Adrenal gland (tissue), 12 donors: ENCODE data around the gene HES5. TPM values are rescaled to one million over a fixed set of nuclear protein-coding genes. Genes with fewer than 3 reads are reported as not detected.

ENCODE experiments used
- DNase-seq, 7 donors: peaks; one replicate each; pipeline ENCODE4 v3.0.0-alpha.2; 2019 to 2020
- H3K27ac ChIP-seq, 5 donors: fragments of 200-600 bp; sonication (generic) in 4 of 5; 1 replicate in 3 of 5; 2 replicates in 2 of 5; pipeline versions ENCODE4 v1.5.1 to v1.8.0; 2016 to 2020; ENCODE audit warnings: mild to moderate bottlenecking in 1 of 5
- H3K27me3 ChIP-seq: fragments of 200-600 bp; 2 replicates; pipeline ENCODE4 v1.8.0; 2021
- H3K36me3 ChIP-seq, 2 donors: fragments of 200-600 bp; replicated peaks in 1 of 2; 1 replicate in 1 of 2; 2 replicates in 1 of 2; pipeline versions ENCODE4 v1.5.1 to v1.8.0; 2018 to 2022
- H3K4me1 ChIP-seq, 2 donors: fragments of 200-600 bp; replicated peaks in 1 of 2; 1 replicate in 1 of 2; 2 replicates in 1 of 2; pipeline versions ENCODE4 v1.5.1 to v1.8.0; 2018 to 2021
- H3K4me3 ChIP-seq, 4 donors: fragments of 200-600 bp; sonication (generic) in 3 of 4; one replicate each; pipeline ENCODE4 v1.5.1; 2016 to 2018
- H3K9me3 ChIP-seq, 3 donors: fragments of 200-600 bp; sonication (generic) in 1 of 3; replicated peaks in 1 of 3; 1 replicate in 2 of 3; 2 replicates in 1 of 3; pipeline versions ENCODE4 v1.5.1 to v1.8.0; 2016 to 2021
- POLR2A ChIP-seq, 2 donors: fragments of 450-650 bp; IDR thresholded peaks; one replicate each; pipeline ENCODE4 v1.6.1; 2017; ENCODE audit warnings: antibody characterized with exemption in 2 of 2, mild to moderate bottlenecking in 2 of 2, moderate library complexity in 1 of 2
- WGBS, 4 donors: extraction: QIAGEN DNeasy Blood & Tissue Kit in 2 of 4; methylation state at CpG; one replicate each; pipeline versions ENCODE4 v1.1.5 to v1.1.7; 2013 to 2017; 5-methylcytosine and 5-hydroxymethylcytosine counted together
- intact Hi-C, 2 donors: fragments of 100-400 bp; cut with DNase I; formaldehyde crosslinking; loops; one replicate each; pipeline versions ENCODE4 v1.14.1 to v1.15.0; 2022 to 2023
- polyA plus RNA-seq, 3 donors: library from polyadenylated mRNA; stranded (reverse); fragments of 200-250 nt in 2 of 3; fragments of 350-450 nt in 1 of 3; fragmentation: Illumina TruSeq in 1 of 3; extraction: RNeasy Lipid Tissue Mini Kit (QIAGEN cat#74804) in 1 of 3; gene quantifications; one replicate each; pipeline ENCODE4 v1.2.3, GENCODE V29; 2013 to 2014
- total RNA-seq, 9 donors: library from RNA; depleted of rRNA in 4 of 9; stranded (reverse); fragments of >200 nt in 4 of 9; fragments of 120-200 nt in 1 of 9; fragmentation: NEBNext Ultra II Directional in 1 of 9; extraction: Animal tissue kit (Norgen Biotek cat#: 25700) in 1 of 9; gene quantifications; one replicate each; pipeline versions ENCODE4 v1.1.0 to v1.2.4, GENCODE V29; 2013 to 2023
- TF ChIP-seq, protein P1 (sequence below), 6 experiments: fragments of 450-650 bp in 4 of 6; fragments of 200-600 bp in 2 of 6; sonication (generic) in 1 of 6; IDR thresholded peaks; 1 replicate in 5 of 6; 2 replicates in 1 of 6; pipeline versions ENCODE4 v1.5.1 to v1.8.0; 2016 to 2021; ENCODE audit warnings: antibody characterized with exemption in 6 of 6, mild to moderate bottlenecking in 2 of 6, moderate library complexity in 1 of 6
- donor health status: healthy with polysubstance abuse.
- donor health status: Bipolar disorder and iron deficiency.
- donor health status: DM: yes; HTN: yes; CAD: no.
- donor health status: DM: no; HTN: no; CAD: no.
- donor health status: DM: no; HTN: no; CAD: no.
- donor health status: DM: yes; HTN: yes; CAD: no.

The HES5 gene
- total and polyA plus RNA-seq, 12 donors = 0.28 TPM; not detected in 11

DNA sequence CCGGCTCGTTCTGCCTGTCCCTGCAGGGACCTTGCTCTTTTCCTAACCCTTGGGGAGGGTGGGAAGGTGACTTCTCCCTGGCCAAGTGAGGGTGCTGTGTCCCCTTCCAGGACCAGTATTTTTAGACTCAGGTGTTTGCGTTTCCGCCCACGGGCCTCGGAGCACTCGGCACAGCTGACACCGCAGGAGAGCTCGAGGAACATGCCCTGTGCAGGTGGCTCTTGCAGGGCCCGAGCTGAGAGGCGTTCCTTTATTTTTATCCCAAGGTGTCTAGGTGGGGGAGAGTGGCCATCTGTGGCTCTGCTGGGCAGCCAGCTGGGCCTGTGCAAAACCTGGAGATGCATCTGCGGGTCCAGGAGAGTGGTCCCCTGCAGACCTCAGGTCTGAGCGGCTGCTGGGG lies 38.0 kb downstream of the HES5 start:
- TF ChIP-seq POLR2A (IDR thresholded peaks at IDR 0.05) = no peak
- TF ChIP-seq, protein P1, sequence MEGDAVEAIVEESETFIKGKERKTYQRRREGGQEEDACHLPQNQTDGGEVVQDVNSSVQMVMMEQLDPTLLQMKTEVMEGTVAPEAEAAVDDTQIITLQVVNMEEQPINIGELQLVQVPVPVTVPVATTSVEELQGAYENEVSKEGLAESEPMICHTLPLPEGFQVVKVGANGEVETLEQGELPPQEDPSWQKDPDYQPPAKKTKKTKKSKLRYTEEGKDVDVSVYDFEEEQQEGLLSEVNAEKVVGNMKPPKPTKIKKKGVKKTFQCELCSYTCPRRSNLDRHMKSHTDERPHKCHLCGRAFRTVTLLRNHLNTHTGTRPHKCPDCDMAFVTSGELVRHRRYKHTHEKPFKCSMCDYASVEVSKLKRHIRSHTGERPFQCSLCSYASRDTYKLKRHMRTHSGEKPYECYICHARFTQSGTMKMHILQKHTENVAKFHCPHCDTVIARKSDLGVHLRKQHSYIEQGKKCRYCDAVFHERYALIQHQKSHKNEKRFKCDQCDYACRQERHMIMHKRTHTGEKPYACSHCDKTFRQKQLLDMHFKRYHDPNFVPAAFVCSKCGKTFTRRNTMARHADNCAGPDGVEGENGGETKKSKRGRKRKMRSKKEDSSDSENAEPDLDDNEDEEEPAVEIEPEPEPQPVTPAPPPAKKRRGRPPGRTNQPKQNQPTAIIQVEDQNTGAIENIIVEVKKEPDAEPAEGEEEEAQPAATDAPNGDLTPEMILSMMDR (IDR thresholded peaks at IDR 0.05) = no peak
- intact Hi-C loops = no loop called here

DNA sequence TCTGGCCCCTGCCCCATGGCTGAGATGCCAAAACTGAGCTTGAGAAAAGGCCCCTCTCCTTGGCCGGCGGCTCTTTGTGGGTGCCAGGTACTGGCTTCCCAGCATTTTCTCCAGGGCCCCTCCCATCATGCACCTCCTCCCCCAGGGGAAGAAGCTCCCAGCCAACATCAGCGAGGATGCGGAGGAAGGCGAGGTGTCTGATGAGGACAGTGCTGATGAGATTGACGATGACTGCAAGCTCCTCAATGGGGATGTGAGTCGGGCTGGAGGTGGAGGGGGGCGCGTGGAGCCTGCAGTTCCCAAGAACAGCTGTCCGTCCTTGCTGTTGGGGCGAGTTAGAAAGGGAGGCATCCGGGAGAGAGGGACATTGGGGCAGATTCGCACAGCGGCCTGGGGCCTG lies 40.4 kb downstream of the HES5 start:
- H3K9me3 ChIP-seq = no peaks in the 10 kb centered on the region
- TF ChIP-seq, protein P1 (IDR thresholded peaks at IDR 0.05) = no peak
- TF ChIP-seq POLR2A (IDR thresholded peaks at IDR 0.05) = no peak
- 86 to 94% (median 91%) methylated on average over 11 to 14 of the region's 14 CpGs for WGBS, 4 donors
- H3K36me3 ChIP-seq = no peaks in the 10 kb centered on the region
- DNase-seq = no peak
- intact Hi-C loops = loop anchor here in 1 of 2 donors (5.0 kb wide), 1 partner anchor 52 kb away; no protein-coding TSS in a partner anchor
- peaks cover 0 to 7% of the 10 kb centered on the region in 2 donors for H3K4me1 ChIP-seq
- H3K27ac ChIP-seq = no peak overlapping the region
- H3K4me3 ChIP-seq = no peak overlapping the region
- H3K27me3 ChIP-seq = no peaks in the 10 kb centered on the region

More for the DNA sequence above, 38.0 kb downstream of the HES5 start:
- 69 to 76% (median 72%) methylated on average over 8 to 13 of the region's 13 CpGs for WGBS, 4 donors
- DNase-seq = no peak
- no peaks in the 10 kb centered on the region for H3K27me3 ChIP-seq
- H3K36me3 ChIP-seq = no peaks in the 10 kb centered on the region
- peaks cover 0 to 12% of the 10 kb centered on the region in 2 donors for H3K4me1 ChIP-seq
- H3K9me3 ChIP-seq = no peaks in the 10 kb centered on the region
- no peak overlapping the region for H3K4me3 ChIP-seq
- H3K27ac ChIP-seq = no peak overlapping the region

DNA sequence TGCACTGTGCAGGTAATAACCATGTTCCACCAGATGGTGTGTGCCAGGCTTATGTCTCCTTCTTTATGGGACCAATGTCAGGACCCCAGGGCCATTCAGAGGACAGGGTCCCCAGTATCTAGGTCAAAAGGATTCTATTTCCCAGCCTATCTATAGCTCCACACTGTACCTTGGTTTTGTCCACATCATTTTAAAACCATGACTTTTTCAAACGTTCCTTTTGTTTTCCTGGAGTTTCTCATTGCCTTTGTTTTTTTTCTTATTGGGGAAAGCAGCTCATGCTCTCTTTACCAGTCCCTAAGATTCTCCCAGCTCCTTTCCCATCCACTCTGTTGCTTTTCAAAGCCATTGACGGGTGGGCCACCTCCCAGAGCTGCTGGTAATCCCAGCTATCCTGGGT lies 41.4 kb downstream of the HES5 start:
- 84 to 92% (median 89%) methylated on average over 2 of the region's 2 CpGs for WGBS, 4 donors
- Histone ChIP-seq H3K27ac (no peak overlapping the region), H3K4me1 (no peaks in the 10 kb centered on the region), H3K4me3 (no peak overlapping the region), H3K9me3 (no peaks in the 10 kb centered on the region), H3K36me3 (no peaks in the 10 kb centered on the region), H3K27me3 (no peaks in the 10 kb centered on the region)
- DNase-seq = no peak
- intact Hi-C loops = loop anchor here in 1 of 2 donors (5.0 kb wide), 1 partner anchor 51 kb away; no protein-coding TSS in a partner anchor
- TF ChIP-seq POLR2A (IDR thresholded peaks at IDR 0.05) = no peak
- TF ChIP-seq, protein P1 (IDR thresholded peaks at IDR 0.05) = no peak

DNA sequence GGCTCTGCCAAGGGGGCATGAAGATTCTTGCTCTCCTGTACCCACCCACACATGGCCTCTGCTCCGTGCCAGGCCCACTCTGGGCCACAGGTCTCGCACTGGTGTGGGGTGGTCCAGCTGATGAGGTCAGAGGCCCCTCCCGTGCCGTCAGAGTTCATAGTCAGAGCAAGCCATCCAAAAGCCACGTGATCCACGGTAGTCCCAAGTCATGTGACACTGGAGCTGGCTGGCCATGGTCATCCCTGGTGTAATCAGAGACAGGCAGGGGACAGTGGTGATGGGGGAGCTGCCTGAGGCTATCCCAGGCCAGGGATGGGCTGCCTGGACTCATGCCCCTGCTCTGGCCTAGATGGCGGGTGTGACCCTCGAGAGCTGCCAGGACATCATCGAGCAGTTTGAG lies 43.5 kb downstream of the HES5 start:
- H3K27ac ChIP-seq = no peak overlapping the region
- DNase-seq = no peak
- H3K9me3 ChIP-seq = no peaks in the 10 kb centered on the region
- TF ChIP-seq POLR2A (IDR thresholded peaks at IDR 0.05) = no peak
- TF ChIP-seq, protein P1 (IDR thresholded peaks at IDR 0.05) = no peak
- H3K27me3 ChIP-seq = no peaks in the 10 kb centered on the region
- no peaks in the 10 kb centered on the region for H3K36me3 ChIP-seq
- H3K4me1 ChIP-seq = no peaks in the 10 kb centered on the region
- H3K4me3 ChIP-seq = no peak overlapping the region
- 82 to 93% (median 87%) methylated on average over 3 to 9 of the region's 9 CpGs for whole genome bisulfite sequencing, 4 donors
- intact Hi-C loops = loop anchor here in 1 of 2 donors (5.0 kb wide), 1 partner anchor 49 kb away; no protein-coding TSS in a partner anchor
